Right lobe of liver (tissue), 6 donors: Measurements from ENCODE around the gene ASPG. TPM values are rescaled to one million over a fixed set of nuclear protein-coding genes. Genes with fewer than 3 reads are reported as not detected.

Experiments used
- ATAC-seq, 4 donors: fragments of 200-7000 bp; cut with Tn5 transposase; one replicate each; pipeline ENCODE4 v1.9.1; 2020; ENCODE audit warnings: mild to moderate bottlenecking in 4 of 4, moderate library complexity in 4 of 4
- DNase-seq, 3 donors: peaks; one replicate each; pipeline ENCODE4 v3.0.0-alpha.2; 2020
- H3K27ac ChIP-seq, 3 donors: fragments of 200-600 bp; one replicate each; pipeline ENCODE4 v1.8.0; 2022
- H3K27me3 ChIP-seq, 2 donors: fragments of 200-600 bp; one replicate each; pipeline ENCODE4 v1.8.0; 2022
- H3K36me3 ChIP-seq, 4 donors: fragments of 200-600 bp; sonication (generic) in 1 of 4; one replicate each; pipeline versions ENCODE4 v1.5.1 to v1.8.0; 2017 to 2022; ENCODE audit warnings: control low read depth in 1 of 4
- H3K4me1 ChIP-seq, 4 donors: fragments of 200-600 bp; sonication (generic) in 1 of 4; one replicate each; pipeline versions ENCODE4 v1.5.1 to v1.8.0; 2017 to 2022; ENCODE audit warnings: control low read depth in 1 of 4
- H3K4me3 ChIP-seq, 3 donors: fragments of 200-600 bp; one replicate each; pipeline ENCODE4 v1.8.0; 2022
- H3K9me3 ChIP-seq, 4 donors: fragments of 200-600 bp; sonication (generic) in 1 of 4; one replicate each; pipeline versions ENCODE4 v1.5.1 to v1.8.0; 2017 to 2022; ENCODE audit warnings: control low read depth in 1 of 4
- CTCF ChIP-seq, 4 donors: fragments of 200-600 bp in 3 of 4; fragments of 450-650 bp in 1 of 4; IDR thresholded peaks; one replicate each; pipeline versions ENCODE4 v1.5.1 to v1.8.0; 2016 to 2022; ENCODE audit warnings: antibody characterized with exemption in 4 of 4, mild to moderate bottlenecking in 2 of 4
- POLR2A ChIP-seq: fragments of 450-650 bp; IDR thresholded peaks from one replicate; pipeline ENCODE4 v1.6.1; 2017; ENCODE audit warnings: antibody characterized with exemption, mild to moderate bottlenecking
- WGBS: methylation state at CpG from one replicate; pipeline ENCODE4 v1.1.6; 2018; ENCODE audit warnings: low coverage, low lambda C conversion rate; ENCODE audit not compliant: insufficient coverage; ENCODE audit errors: missing lambda C conversion rate; 5-methylcytosine and 5-hydroxymethylcytosine counted together
- intact Hi-C, 2 donors: fragments of 100-400 bp; cut with DNase I; formaldehyde crosslinking; loops; one replicate each; pipeline versions ENCODE4 v1.11.2 to v1.14.1; 2022
- total RNA-seq, 6 experiments: library from RNA; depleted of rRNA in 2 of 6; stranded (reverse); fragments of >200 nt in 2 of 6; fragmentation: NEBNext Ultra II Directional in 3 of 6; extraction: Animal tissue kit (Norgen Biotek cat#: 25700) in 3 of 6; gene quantifications; one replicate each; pipeline versions ENCODE4 v1.1.0 to v1.2.4, GENCODE V29; 2016 to 2023
- donor health status: DM: no; HTN: yes; CAD: no.
- donor health status: DM: no; HTN: no; CAD: no.
- donor health status: DM: no; HTN: no; CAD: no.
- donor health status: DM: no; HTN: yes; CAD: no.
- donor health status: DM: no; HTN: yes; CAD: no.

The ASPG gene
- total RNA-seq, 6 experiments from 2014 or later = 37.3 to 232 (median 110) TPM

- H3K4me3 ChIP-seq = no peak overlapping the region
- 60% methylated on average over 1 of the region's 14 CpGs for WGBS
These were observed 10.8 kb downstream of the ASPG start for GRCh38 chr14:104096318-104096717.

GRCh38 chr14:104096751-104097700 lies 11.5 kb downstream of the ASPG start:
- peak in 1 of 3 donors; percentile 20 for DNase-seq
- no peaks in the 10 kb centered on the region for H3K9me3 ChIP-seq
- no peaks in the 10 kb centered on the region for H3K27me3 ChIP-seq
- TF ChIP-seq CTCF (IDR thresholded peaks at IDR 0.05) (no peak), POLR2A (no peak)
- no peaks in the 10 kb centered on the region for H3K4me1 ChIP-seq
- 75% methylated on average over 12 of the region's 25 CpGs for WGBS
- H3K36me3 ChIP-seq = peaks cover 0 to 8% (median 0%) of the 10 kb centered on the region in 4 donors
- ATAC-seq = no peak
- intact Hi-C loops = no loop called here
- H3K27ac ChIP-seq = no peak overlapping the region
- no peak overlapping the region for H3K4me3 ChIP-seq

More at GRCh38 chr14:104096318-104096717, 10.8 kb downstream of the ASPG start:
- no peak overlapping the region for H3K27ac ChIP-seq
- ATAC-seq (no peak), DNase-seq (no peak)
- H3K27me3 ChIP-seq = no peaks in the 10 kb centered on the region
- H3K4me1 ChIP-seq = peaks cover 0 to 6% (median 3%) of the 10 kb centered on the region in 4 donors
- peaks cover 0 to 8% (median 0%) of the 10 kb centered on the region in 4 donors for H3K36me3 ChIP-seq
- H3K9me3 ChIP-seq = no peaks in the 10 kb centered on the region
- intact Hi-C loops = no loop called here
- TF ChIP-seq POLR2A (no peak), CTCF (IDR thresholded peaks at IDR 0.05) (no peak)

- TF ChIP-seq CTCF (IDR thresholded peaks at IDR 0.05) (no peak), POLR2A (no peak)
- H3K9me3 ChIP-seq = no peaks in the 10 kb centered on the region
- H3K4me3 ChIP-seq = no peak overlapping the region
- 63% methylated on average over 1 of the region's 25 CpGs for WGBS
- ATAC-seq = no peak
- no peaks in the 10 kb centered on the region for H3K4me1 ChIP-seq
- H3K36me3 ChIP-seq = peaks cover 0 to 8% (median 0%) of the 10 kb centered on the region in 4 donors
- intact Hi-C loops = no loop called here
- peak in 1 of 3 donors; percentile 42 for DNase-seq
- no peak overlapping the region for H3K27ac ChIP-seq
- no peaks in the 10 kb centered on the region for H3K27me3 ChIP-seq
These were observed 13.0 kb downstream of the ASPG start for GRCh38 chr14:104098272-104099095.

- Histone ChIP-seq H3K4me3 (no peak overlapping the region), H3K27me3 (no peaks in the 10 kb centered on the region), H3K9me3 (no peaks in the 10 kb centered on the region), H3K36me3 (peaks cover 0 to 8% (median 0%) of the 10 kb centered on the region in 4 donors), H3K4me1 (no peaks in the 10 kb centered on the region), H3K27ac (no peak overlapping the region)
- TF ChIP-seq POLR2A (no peak), CTCF (IDR thresholded peaks at IDR 0.05) (no peak)
- intact Hi-C loops = no loop called here
- ATAC-seq (no peak), DNase-seq (peak; percentile 16 to 50 (median 42))
- no CpG with 5 or more reads among the region's 26 CpGs for WGBS
These were observed 13.9 kb downstream of the ASPG start for GRCh38 chr14:104099096-104100041.
